ENCODE results near the gene NDUFB3. TPM values are rescaled to one million over a fixed set of nuclear protein-coding genes. Genes with fewer than 3 reads are reported as not detected.
A peak's percentile ranks its signal among the peaks of the same experiment; 100 is the strongest.

The NDUFB3 gene
- total and polyA plus RNA-seq, 10 of the 15 experiments (the other 5 are each of a cell fraction or from before 2014, with no cell fraction given): 115 to 1,059 (median 187) TPM

DNA sequence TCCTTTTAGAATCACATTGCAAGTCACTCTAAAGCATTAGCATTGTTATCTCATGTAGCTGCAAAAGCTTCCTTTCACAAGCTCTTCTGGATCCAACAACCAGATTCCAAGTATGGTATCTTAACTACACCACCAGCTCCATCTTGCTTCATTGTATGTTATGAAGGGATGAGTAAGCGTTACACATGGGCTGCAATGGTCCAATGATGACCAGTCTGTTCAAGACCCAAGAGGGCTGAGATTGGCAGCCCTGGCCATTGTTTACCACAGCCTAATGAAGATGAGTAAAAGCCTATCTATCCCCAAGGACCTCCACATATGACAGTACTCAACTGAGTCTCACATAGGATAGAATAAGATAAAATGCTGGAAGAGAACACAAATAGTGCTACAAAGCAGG lies 50.5 kb downstream of the NDUFB3 start:
- Histone ChIP-seq H3K27me3 (replicated peaks in 1 of 2; ENCODE audit: control insufficient read depth in 2 of 2, insufficient read depth in 2 of 2, low read length in 1 of 2) (no peaks in the 10 kb centered on the region), H4K20me1 (ENCODE audit: control insufficient read depth, insufficient read depth) (no peaks in the 10 kb centered on the region), H3K36me3 (ENCODE audit: control insufficient read depth in 2 of 2, insufficient read depth in 2 of 2, low read length in 1 of 2) (peaks cover 0 to 2% of the 10 kb centered on the region in 2 experiments; a peak in 1 of 4 replicates), H3K79me2 (ENCODE audit: control insufficient read depth, insufficient read depth, low read length) (peaks cover 93% of the 10 kb centered on the region), H3K4me2 (ENCODE audit: control insufficient read depth, insufficient read depth) (peak overlapping the region; percentile 94), H3K4me1 (ENCODE audit: control insufficient read depth, insufficient read depth, low read length) (peaks cover 37% of the 10 kb centered on the region), H3K9ac (ENCODE audit: control insufficient read depth, insufficient read depth, low read length) (peak overlapping the region; percentile 99), H3K27ac (ENCODE audit: control insufficient read depth, insufficient read depth) (peak overlapping the region; percentile 99), H3K4me3 (peak overlapping the region; percentile 82), H3K9me3 (replicated peaks; ENCODE audit: control insufficient read depth, insufficient read depth, low read length) (no peaks in the 10 kb centered on the region), H2AFZ (ENCODE audit: control insufficient read depth, low read depth, low read length) (no peak overlapping the region)
- FAIRE-seq: no peak
- ChIA-PET SMC1A (ENCODE audit: uncharacterized antibody, unreplicated experiment) (interaction anchor here (0.8 to 9.4 kb wide), 15 partner anchors 9 to 1147 kb away, joined by 3 to 143 read pairs (median 4); no protein-coding TSS in a partner anchor), POLR2A (interaction anchor here (0.6 to 1.9 kb wide), 9 partner anchors 23 to 258 kb away, joined by 3 to 9 read pairs (median 3); partner anchors contain the start of genes NIF3L1, ORC2 and PPIL3), CTCF (interaction anchor here (0.9 to 3.7 kb wide), 7 partner anchors 9 to 217 kb away, joined by 4 to 42 read pairs (median 8); no protein-coding TSS in a partner anchor), RAD21 (ENCODE audit: unreplicated experiment) (interaction anchor here (0.6 to 3.8 kb wide), 8 partner anchors 10 to 159 kb away, joined by 3 to 42 read pairs (median 4); partner anchors contain the start of genes CASP10 and ORC2)
- in situ Hi-C loops (cut with MboI) (no loop called here), intact Hi-C loops (cut with micrococcal nuclease; ENCODE audit: unreplicated experiment) (no loop called here)
- peak; percentile 10 for ATAC-seq
- no TSS peak for BruUV-seq (replicated peaks)
- WGBS (ENCODE audit: insufficient coverage, insufficient replicate concordance, low lambda C conversion rate, missing lambda C conversion rate): 5% methylated on average over 1 of the region's 1 CpG
- DNase-seq (ENCODE audit: low read depth, low spot score): no peak
- TF ChIP-seq POLR2AphosphoS5 (IDR thresholded peaks at IDR 0.05; ENCODE audit: low read length): peak; percentile 59; the same call in 1 of the 2 replicates
- TF ChIP-seq TCF12 (IDR thresholded peaks at IDR 0.05; ENCODE audit: low read depth, low read length): no peak
- TF ChIP-seq POLR2AphosphoS2 (IDR thresholded peaks at IDR 0.05; ENCODE audit: low read depth, low read length): 0 out of 2 replicates have a peak, but pooled peaks have one; percentile 42
- no peak for TF ChIP-seq PAX8 (IDR thresholded peaks at IDR 0.05)
- TF ChIP-seq SPI1 (IDR thresholded peaks at IDR 0.05; ENCODE audit: borderline replicate concordance, insufficient read depth, low read depth, low read length): no peak
- TF ChIP-seq, protein P1, sequence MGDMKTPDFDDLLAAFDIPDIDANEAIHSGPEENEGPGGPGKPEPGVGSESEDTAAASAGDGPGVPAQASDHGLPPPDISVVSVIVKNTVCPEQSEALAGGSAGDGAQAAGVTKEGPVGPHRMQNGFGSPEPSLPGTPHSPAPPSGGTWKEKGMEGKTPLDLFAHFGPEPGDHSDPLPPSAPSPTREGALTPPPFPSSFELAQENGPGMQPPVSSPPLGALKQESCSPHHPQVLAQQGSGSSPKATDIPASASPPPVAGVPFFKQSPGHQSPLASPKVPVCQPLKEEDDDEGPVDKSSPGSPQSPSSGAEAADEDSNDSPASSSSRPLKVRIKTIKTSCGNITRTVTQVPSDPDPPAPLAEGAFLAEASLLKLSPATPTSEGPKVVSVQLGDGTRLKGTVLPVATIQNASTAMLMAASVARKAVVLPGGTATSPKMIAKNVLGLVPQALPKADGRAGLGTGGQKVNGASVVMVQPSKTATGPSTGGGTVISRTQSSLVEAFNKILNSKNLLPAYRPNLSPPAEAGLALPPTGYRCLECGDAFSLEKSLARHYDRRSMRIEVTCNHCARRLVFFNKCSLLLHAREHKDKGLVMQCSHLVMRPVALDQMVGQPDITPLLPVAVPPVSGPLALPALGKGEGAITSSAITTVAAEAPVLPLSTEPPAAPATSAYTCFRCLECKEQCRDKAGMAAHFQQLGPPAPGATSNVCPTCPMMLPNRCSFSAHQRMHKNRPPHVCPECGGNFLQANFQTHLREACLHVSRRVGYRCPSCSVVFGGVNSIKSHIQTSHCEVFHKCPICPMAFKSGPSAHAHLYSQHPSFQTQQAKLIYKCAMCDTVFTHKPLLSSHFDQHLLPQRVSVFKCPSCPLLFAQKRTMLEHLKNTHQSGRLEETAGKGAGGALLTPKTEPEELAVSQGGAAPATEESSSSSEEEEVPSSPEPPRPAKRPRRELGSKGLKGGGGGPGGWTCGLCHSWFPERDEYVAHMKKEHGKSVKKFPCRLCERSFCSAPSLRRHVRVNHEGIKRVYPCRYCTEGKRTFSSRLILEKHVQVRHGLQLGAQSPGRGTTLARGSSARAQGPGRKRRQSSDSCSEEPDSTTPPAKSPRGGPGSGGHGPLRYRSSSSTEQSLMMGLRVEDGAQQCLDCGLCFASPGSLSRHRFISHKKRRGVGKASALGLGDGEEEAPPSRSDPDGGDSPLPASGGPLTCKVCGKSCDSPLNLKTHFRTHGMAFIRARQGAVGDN (IDR thresholded peaks at IDR 0.05): peak; percentile 61
- TF ChIP-seq EZH2 (IDR thresholded peaks at IDR 0.05; ENCODE audit: borderline replicate concordance, control insufficient read depth, low read depth, low read length): no peak
- TF ChIP-seq LARP7 (IDR thresholded peaks at IDR 0.05): 0 out of 2 replicates have a peak, but pooled peaks have one; percentile 8
- 0 out of 2 replicates have a peak, but pooled peaks have one; percentile 13 for TF ChIP-seq BACH1 (IDR thresholded peaks at IDR 0.05; ENCODE audit: borderline replicate concordance)
- TF ChIP-seq NFXL1 (IDR thresholded peaks at IDR 0.05; ENCODE audit: borderline replicate concordance): no peak
- no peak for TF ChIP-seq FOXM1 (IDR thresholded peaks at IDR 0.05; ENCODE audit: low read depth, low read length)
- TF ChIP-seq, protein P2, sequence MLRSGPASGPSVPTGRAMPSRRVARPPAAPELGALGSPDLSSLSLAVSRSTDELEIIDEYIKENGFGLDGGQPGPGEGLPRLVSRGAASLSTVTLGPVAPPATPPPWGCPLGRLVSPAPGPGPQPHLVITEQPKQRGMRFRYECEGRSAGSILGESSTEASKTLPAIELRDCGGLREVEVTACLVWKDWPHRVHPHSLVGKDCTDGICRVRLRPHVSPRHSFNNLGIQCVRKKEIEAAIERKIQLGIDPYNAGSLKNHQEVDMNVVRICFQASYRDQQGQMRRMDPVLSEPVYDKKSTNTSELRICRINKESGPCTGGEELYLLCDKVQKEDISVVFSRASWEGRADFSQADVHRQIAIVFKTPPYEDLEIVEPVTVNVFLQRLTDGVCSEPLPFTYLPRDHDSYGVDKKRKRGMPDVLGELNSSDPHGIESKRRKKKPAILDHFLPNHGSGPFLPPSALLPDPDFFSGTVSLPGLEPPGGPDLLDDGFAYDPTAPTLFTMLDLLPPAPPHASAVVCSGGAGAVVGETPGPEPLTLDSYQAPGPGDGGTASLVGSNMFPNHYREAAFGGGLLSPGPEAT (IDR thresholded peaks at IDR 0.05; ENCODE audit: low read depth): peak; percentile 40; the same call in 1 of the 2 replicates
- TF ChIP-seq NFYB (IDR thresholded peaks at IDR 0.05; ENCODE audit: insufficient read depth, low read depth, low read length): 0 out of 2 replicates have a peak, but pooled peaks have one; percentile 24
- TF ChIP-seq MEF2B (IDR thresholded peaks at IDR 0.05; ENCODE audit: partially characterized antibody, poor library complexity, severe bottlenecking): peak; percentile 46
- TF ChIP-seq, protein P3, sequence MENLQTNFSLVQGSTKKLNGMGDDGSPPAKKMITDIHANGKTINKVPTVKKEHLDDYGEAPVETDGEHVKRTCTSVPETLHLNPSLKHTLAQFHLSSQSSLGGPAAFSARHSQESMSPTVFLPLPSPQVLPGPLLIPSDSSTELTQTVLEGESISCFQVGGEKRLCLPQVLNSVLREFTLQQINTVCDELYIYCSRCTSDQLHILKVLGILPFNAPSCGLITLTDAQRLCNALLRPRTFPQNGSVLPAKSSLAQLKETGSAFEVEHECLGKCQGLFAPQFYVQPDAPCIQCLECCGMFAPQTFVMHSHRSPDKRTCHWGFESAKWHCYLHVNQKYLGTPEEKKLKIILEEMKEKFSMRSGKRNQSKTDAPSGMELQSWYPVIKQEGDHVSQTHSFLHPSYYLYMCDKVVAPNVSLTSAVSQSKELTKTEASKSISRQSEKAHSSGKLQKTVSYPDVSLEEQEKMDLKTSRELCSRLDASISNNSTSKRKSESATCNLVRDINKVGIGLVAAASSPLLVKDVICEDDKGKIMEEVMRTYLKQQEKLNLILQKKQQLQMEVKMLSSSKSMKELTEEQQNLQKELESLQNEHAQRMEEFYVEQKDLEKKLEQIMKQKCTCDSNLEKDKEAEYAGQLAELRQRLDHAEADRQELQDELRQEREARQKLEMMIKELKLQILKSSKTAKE (IDR thresholded peaks at IDR 0.05; ENCODE audit: low read depth, poor library complexity, severe bottlenecking): peak; percentile 30
- no peak for TF ChIP-seq SMAD1 (IDR thresholded peaks at IDR 0.05; ENCODE audit: low read depth, partially characterized antibody)
